Loucy (cell line): ENCODE results near the gene MGA.

Source experiments
- CTCF ChIP-seq: fragments of 200-600 bp; sonication (generic); conservative IDR thresholded peaks from 2 replicates; pipeline ENCODE4 v1.5.1; 2014; ENCODE audit warnings: mild to moderate bottlenecking, antibody characterized with exemption, low read length
- EZH2phosphoT487 ChIP-seq: fragments of 200-600 bp; IDR thresholded peaks from 2 replicates; pipeline ENCODE4 v1.6.1; 2018; ENCODE audit warnings: antibody characterized with exemption, mild to moderate bottlenecking, moderate library complexity, borderline replicate concordance

GRCh38 chr15:41789236-41789635 is 129.0 kb downstream of the MGA start:
- TF ChIP-seq CTCF (no peak), EZH2phosphoT487 (no peak)
